Measurements from ENCODE around the gene GPR108. TPM values are rescaled to one million over a fixed set of nuclear protein-coding genes. Genes with fewer than 3 reads are reported as not detected.

The GPR108 gene
- total RNA-seq, 1 experiment from 2014 or later, result 36.4 TPM

- no peaks in the 10 kb centered on the region for H3K36me3 ChIP-seq (ENCODE audit: insufficient read depth, low read length, poor library complexity, severe bottlenecking)
- CTCF ChIA-PET, result no interaction called here
Measured at GRCh38 chr19:6697291-6697690, 40.1 kb downstream of the GPR108 start.

GRCh38 chr19:6696239-6696820 is 41.0 kb downstream of the GPR108 start:
- CTCF ChIA-PET, result interaction anchor here (0.6 kb wide), 1 partner anchor 485 kb away, joined by 3 read pairs; no protein-coding TSS in a partner anchor
- no peak overlapping the region for H3K27ac ChIP-seq (ENCODE audit: low read depth, low read length, poor library complexity, severe bottlenecking)
- no peaks in the 10 kb centered on the region for H3K36me3 ChIP-seq (ENCODE audit: insufficient read depth, low read length, poor library complexity, severe bottlenecking)
- TF ChIP-seq, protein P1, sequence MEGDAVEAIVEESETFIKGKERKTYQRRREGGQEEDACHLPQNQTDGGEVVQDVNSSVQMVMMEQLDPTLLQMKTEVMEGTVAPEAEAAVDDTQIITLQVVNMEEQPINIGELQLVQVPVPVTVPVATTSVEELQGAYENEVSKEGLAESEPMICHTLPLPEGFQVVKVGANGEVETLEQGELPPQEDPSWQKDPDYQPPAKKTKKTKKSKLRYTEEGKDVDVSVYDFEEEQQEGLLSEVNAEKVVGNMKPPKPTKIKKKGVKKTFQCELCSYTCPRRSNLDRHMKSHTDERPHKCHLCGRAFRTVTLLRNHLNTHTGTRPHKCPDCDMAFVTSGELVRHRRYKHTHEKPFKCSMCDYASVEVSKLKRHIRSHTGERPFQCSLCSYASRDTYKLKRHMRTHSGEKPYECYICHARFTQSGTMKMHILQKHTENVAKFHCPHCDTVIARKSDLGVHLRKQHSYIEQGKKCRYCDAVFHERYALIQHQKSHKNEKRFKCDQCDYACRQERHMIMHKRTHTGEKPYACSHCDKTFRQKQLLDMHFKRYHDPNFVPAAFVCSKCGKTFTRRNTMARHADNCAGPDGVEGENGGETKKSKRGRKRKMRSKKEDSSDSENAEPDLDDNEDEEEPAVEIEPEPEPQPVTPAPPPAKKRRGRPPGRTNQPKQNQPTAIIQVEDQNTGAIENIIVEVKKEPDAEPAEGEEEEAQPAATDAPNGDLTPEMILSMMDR (conservative IDR thresholded peaks at IDR 0.05; ENCODE audit: low read depth, low read length), result no peak
- no peak for TF ChIP-seq EZH2 (IDR thresholded peaks at IDR 0.05; ENCODE audit: borderline replicate concordance, low read depth, low read length, poor library complexity, severe bottlenecking)
- no peaks in the 10 kb centered on the region for H3K9me3 ChIP-seq (ENCODE audit: low read depth, low read length, poor library complexity, severe bottlenecking)
- H3K4me1 ChIP-seq (ENCODE audit: insufficient read depth, low read length, poor library complexity, severe bottlenecking), result no peaks in the 10 kb centered on the region
- no TSS peak for BruUV-seq (replicated peaks)
- POLR2A ChIA-PET (ENCODE audit: low non-redundant PET), result no interaction called here
- intact Hi-C loops (cut with micrococcal nuclease; ENCODE audit: unreplicated experiment), result no loop called here
- no peak for DNase-seq (ENCODE audit: low spot score)
- no peak overlapping the region for H3K4me3 ChIP-seq (ENCODE audit: low read depth, low read length, poor library complexity, severe bottlenecking)
- no peaks in the 10 kb centered on the region for H3K27me3 ChIP-seq (replicated peaks; ENCODE audit: insufficient read depth, low read depth, low read length, poor library complexity)

More at GRCh38 chr19:6697291-6697690, 40.1 kb downstream of the GPR108 start:
- DNase-seq (ENCODE audit: low spot score), result no peak
- H3K9me3 ChIP-seq (ENCODE audit: low read depth, low read length, poor library complexity, severe bottlenecking), result no peaks in the 10 kb centered on the region
- TF ChIP-seq, protein P1 (conservative IDR thresholded peaks at IDR 0.05; ENCODE audit: low read depth, low read length), result no peak
- TF ChIP-seq EZH2 (IDR thresholded peaks at IDR 0.05; ENCODE audit: borderline replicate concordance, low read depth, low read length, poor library complexity, severe bottlenecking), result no peak
- no peaks in the 10 kb centered on the region for H3K27me3 ChIP-seq (replicated peaks; ENCODE audit: insufficient read depth, low read depth, low read length, poor library complexity)
- H3K27ac ChIP-seq (ENCODE audit: low read depth, low read length, poor library complexity, severe bottlenecking), result no peak overlapping the region
- H3K4me1 ChIP-seq (ENCODE audit: insufficient read depth, low read length, poor library complexity, severe bottlenecking), result no peaks in the 10 kb centered on the region
- POLR2A ChIA-PET (ENCODE audit: low non-redundant PET), result no interaction called here
- intact Hi-C loops (cut with micrococcal nuclease; ENCODE audit: unreplicated experiment), result no loop called here
- no TSS peak for BruUV-seq (replicated peaks)
- no peak overlapping the region for H3K4me3 ChIP-seq (ENCODE audit: low read depth, low read length, poor library complexity, severe bottlenecking)

- Histone ChIP-seq H3K27me3 (replicated peaks; ENCODE audit: insufficient read depth, low read depth, low read length, poor library complexity) (no peaks in the 10 kb centered on the region), H3K4me3 (ENCODE audit: low read depth, low read length, poor library complexity, severe bottlenecking) (no peak overlapping the region), H3K4me1 (ENCODE audit: insufficient read depth, low read length, poor library complexity, severe bottlenecking) (no peaks in the 10 kb centered on the region), H3K27ac (ENCODE audit: low read depth, low read length, poor library complexity, severe bottlenecking) (no peak overlapping the region), H3K36me3 (ENCODE audit: insufficient read depth, low read length, poor library complexity, severe bottlenecking) (no peaks in the 10 kb centered on the region), H3K9me3 (ENCODE audit: low read depth, low read length, poor library complexity, severe bottlenecking) (no peaks in the 10 kb centered on the region)
- ChIA-PET POLR2A (ENCODE audit: low non-redundant PET) (no interaction called here), CTCF (no interaction called here)
- intact Hi-C loops (cut with micrococcal nuclease; ENCODE audit: unreplicated experiment), result no loop called here
- TF ChIP-seq EZH2 (IDR thresholded peaks at IDR 0.05; ENCODE audit: borderline replicate concordance, low read depth, low read length, poor library complexity, severe bottlenecking), result no peak
- TF ChIP-seq, protein P1 (conservative IDR thresholded peaks at IDR 0.05; ENCODE audit: low read depth, low read length), result no peak
- BruUV-seq (replicated peaks), result no TSS peak
- DNase-seq (ENCODE audit: low spot score), result no peak
Measured at GRCh38 chr19:6694147-6694815, 43.1 kb downstream of the GPR108 start.
